ENCODE data around the gene ZDHHC6. TPM values are rescaled to one million over a fixed set of nuclear protein-coding genes. Genes with fewer than 3 reads are reported as not detected.
A peak's percentile ranks its signal among the peaks of the same experiment; 100 is the strongest.

The ZDHHC6 gene
- total RNA-seq, 3 donors from 2014 or later = 33.4 to 43.6 (median 42.7) TPM

- ATAC-seq = peak; percentile 31
Observed at GRCh38 chr10:112441520-112441919, 5.2 kb downstream of the ZDHHC6 start.

GRCh38 chr10:112438356-112438755 lies 8.4 kb downstream of the ZDHHC6 start:
- no peaks in the 10 kb centered on the region for H3K9me3 ChIP-seq
- ATAC-seq = no peak
- no peaks in the 10 kb centered on the region for H3K4me1 ChIP-seq (ENCODE audit: low read depth)
- no peak for DNase-seq
- intact Hi-C loops (cut with DNase I, micrococcal nuclease) = no loop called here
- TF ChIP-seq CTCF (IDR thresholded peaks at IDR 0.05) = no peak
- no peak overlapping the region for H3K4me3 ChIP-seq
- H3K36me3 ChIP-seq (ENCODE audit: low read depth) = peaks cover 6% of the 10 kb centered on the region

More at GRCh38 chr10:112441520-112441919, 5.2 kb downstream of the ZDHHC6 start:
- H3K9me3 ChIP-seq = no peaks in the 10 kb centered on the region
- TF ChIP-seq CTCF (IDR thresholded peaks at IDR 0.05) = no peak
- H3K4me3 ChIP-seq = no peak overlapping the region
- no peak for DNase-seq
- peaks cover 6% of the 10 kb centered on the region for H3K36me3 ChIP-seq (ENCODE audit: low read depth)
- intact Hi-C loops (cut with DNase I, micrococcal nuclease) = no loop called here
- no peaks in the 10 kb centered on the region for H3K4me1 ChIP-seq (ENCODE audit: low read depth)

GRCh38 chr10:112434988-112435619 lies 11.6 kb downstream of the ZDHHC6 start:
- Histone ChIP-seq H3K4me1 (ENCODE audit: low read depth) (no peaks in the 10 kb centered on the region), H3K9me3 (no peaks in the 10 kb centered on the region), H3K36me3 (ENCODE audit: low read depth) (peaks cover 6% of the 10 kb centered on the region), H3K4me3 (no peak overlapping the region)
- intact Hi-C loops (cut with DNase I, micrococcal nuclease) = no loop called here
- no peak for DNase-seq
- ATAC-seq = peak; percentile 57
- TF ChIP-seq CTCF (IDR thresholded peaks at IDR 0.05) = no peak

GRCh38 chr10:112433136-112433535 lies 13.6 kb downstream of the ZDHHC6 start:
- intact Hi-C loops (cut with DNase I, micrococcal nuclease) = no loop called here
- DNase-seq = no peak
- Histone ChIP-seq H3K36me3 (ENCODE audit: low read depth) (peaks cover 6% of the 10 kb centered on the region), H3K9me3 (no peaks in the 10 kb centered on the region), H3K4me3 (no peak overlapping the region), H3K4me1 (ENCODE audit: low read depth) (no peaks in the 10 kb centered on the region)
- no peak for ATAC-seq
- no peak for TF ChIP-seq CTCF (IDR thresholded peaks at IDR 0.05)

GRCh38 chr10:112429654-112430230 lies 17.0 kb downstream of the ZDHHC6 start:
- ATAC-seq (peak; percentile 73), DNase-seq (peak in 2 of 3 donors; percentile 44 to 50)
- Histone ChIP-seq H3K4me3 (no peak overlapping the region), H3K36me3 (ENCODE audit: low read depth) (peaks cover 3% of the 10 kb centered on the region), H3K4me1 (ENCODE audit: low read depth) (no peaks in the 10 kb centered on the region), H3K9me3 (no peaks in the 10 kb centered on the region)
- intact Hi-C loops (cut with DNase I, micrococcal nuclease) = no loop called here
- TF ChIP-seq CTCF (IDR thresholded peaks at IDR 0.05) = no peak
